ENCODE results near the gene PXMP2.

The PXMP2 gene

GRCh38 chr12:132659146-132659545 is 28.2 kb upstream of the PXMP2 start:
- Histone ChIP-seq H3K9me2 (replicated peaks; ENCODE audit: low read depth, low read length) (no peaks in the 10 kb centered on the region), H3K27me3 (ENCODE audit: insufficient read depth, low read length, poor library complexity, severe bottlenecking) (no peaks in the 10 kb centered on the region), H3K4me1 (ENCODE audit: insufficient read depth, low read length, poor library complexity, severe bottlenecking) (peaks cover 43% of the 10 kb centered on the region), H2AFZ (ENCODE audit: low read length) (no peak overlapping the region), H3K79me2 (ENCODE audit: insufficient read depth, low read length) (peaks cover 14% of the 10 kb centered on the region; the same call in 1 of the 2 replicates), H3K36me3 (ENCODE audit: insufficient read depth, low read length) (peaks cover 97% of the 10 kb centered on the region), H4K20me1 (ENCODE audit: insufficient read depth, low read length, poor library complexity, severe bottlenecking) (no peaks in the 10 kb centered on the region), H3K9ac (ENCODE audit: low read depth, low read length, poor library complexity, severe bottlenecking) (no peak overlapping the region), H3F3A (ENCODE audit: low read depth) (no peaks in the 10 kb centered on the region), H3K9me3 (ENCODE audit: insufficient read depth, low read depth, low read length) (no peaks in the 10 kb centered on the region), H3K4me2 (ENCODE audit: low read depth, low read length, poor library complexity, severe bottlenecking) (no peak overlapping the region), H3K4me3 (ENCODE audit: low read length, poor library complexity, severe bottlenecking) (no peak overlapping the region)
- TF ChIP-seq EZH2phosphoT487 (IDR thresholded peaks at IDR 0.05; ENCODE audit: borderline replicate concordance) (no peak), CTCF (conservative IDR thresholded peaks at IDR 0.05; ENCODE audit: low read length) (no peak)

GRCh38 chr12:132660052-132660451 is 27.3 kb upstream of the PXMP2 start:
- no peak overlapping the region for H3K4me3 ChIP-seq (ENCODE audit: low read length, poor library complexity, severe bottlenecking)
- H3K27me3 ChIP-seq (ENCODE audit: insufficient read depth, low read length, poor library complexity, severe bottlenecking): no peaks in the 10 kb centered on the region
- no peaks in the 10 kb centered on the region for H4K20me1 ChIP-seq (ENCODE audit: insufficient read depth, low read length, poor library complexity, severe bottlenecking)
- no peak overlapping the region for H2AFZ ChIP-seq (ENCODE audit: low read length)
- H3K4me2 ChIP-seq (ENCODE audit: low read depth, low read length, poor library complexity, severe bottlenecking): peak overlapping the region; percentile 30
- peaks cover 14% of the 10 kb centered on the region; the same call in 1 of the 2 replicates for H3K79me2 ChIP-seq (ENCODE audit: insufficient read depth, low read length)
- no peaks in the 10 kb centered on the region for H3K9me3 ChIP-seq (ENCODE audit: insufficient read depth, low read depth, low read length)
- peaks cover 53% of the 10 kb centered on the region for H3K4me1 ChIP-seq (ENCODE audit: insufficient read depth, low read length, poor library complexity, severe bottlenecking)
- peaks cover 95% of the 10 kb centered on the region for H3K36me3 ChIP-seq (ENCODE audit: insufficient read depth, low read length)
- TF ChIP-seq CTCF (conservative IDR thresholded peaks at IDR 0.05; ENCODE audit: low read length) (no peak), EZH2phosphoT487 (IDR thresholded peaks at IDR 0.05; ENCODE audit: borderline replicate concordance) (no peak)
- no peaks in the 10 kb centered on the region for H3K9me2 ChIP-seq (replicated peaks; ENCODE audit: low read depth, low read length)
- H3K9ac ChIP-seq (ENCODE audit: low read depth, low read length, poor library complexity, severe bottlenecking): no peak overlapping the region
- no peaks in the 10 kb centered on the region for H3F3A ChIP-seq (ENCODE audit: low read depth)

- peaks cover 58% of the 10 kb centered on the region for H3K4me1 ChIP-seq (ENCODE audit: insufficient read depth, low read length, poor library complexity, severe bottlenecking)
- peak overlapping the region; percentile 70 for H3K9ac ChIP-seq (ENCODE audit: low read depth, low read length, poor library complexity, severe bottlenecking)
- no peak overlapping the region for H2AFZ ChIP-seq (ENCODE audit: low read length)
- H3K79me2 ChIP-seq (ENCODE audit: insufficient read depth, low read length): peaks cover 14% of the 10 kb centered on the region; the same call in 1 of the 2 replicates
- H3K4me3 ChIP-seq (ENCODE audit: low read length, poor library complexity, severe bottlenecking): no peak overlapping the region
- no peaks in the 10 kb centered on the region for H4K20me1 ChIP-seq (ENCODE audit: insufficient read depth, low read length, poor library complexity, severe bottlenecking)
- no peaks in the 10 kb centered on the region for H3K9me2 ChIP-seq (replicated peaks; ENCODE audit: low read depth, low read length)
- H3K9me3 ChIP-seq (ENCODE audit: insufficient read depth, low read depth, low read length): no peaks in the 10 kb centered on the region
- H3K36me3 ChIP-seq (ENCODE audit: insufficient read depth, low read length): peaks cover 98% of the 10 kb centered on the region
- H3K27me3 ChIP-seq (ENCODE audit: insufficient read depth, low read length, poor library complexity, severe bottlenecking): no peaks in the 10 kb centered on the region
- peak overlapping the region; percentile 61 for H3K4me2 ChIP-seq (ENCODE audit: low read depth, low read length, poor library complexity, severe bottlenecking)
- no peaks in the 10 kb centered on the region for H3F3A ChIP-seq (ENCODE audit: low read depth)
- TF ChIP-seq CTCF (conservative IDR thresholded peaks at IDR 0.05; ENCODE audit: low read length): no peak
- no peak for TF ChIP-seq EZH2phosphoT487 (IDR thresholded peaks at IDR 0.05; ENCODE audit: borderline replicate concordance)
Observed at GRCh38 chr12:132660996-132661395, 26.4 kb upstream of the PXMP2 start.
